PC-9 (cell line): ENCODE data around the gene PLEKHG4B. TPM values are rescaled to one million over a fixed set of nuclear protein-coding genes. Genes with fewer than 3 reads are reported as not detected.
"Not testable (repeated sequence)": the region's sequence is repeated elsewhere in the genome, so short reads cannot be mapped to it uniquely, and the experiment has no call there.

Source experiments
- BruUV-seq: library from RNA; stranded (reverse); fragments of 400-500 nt; replicated peaks from 2 replicates; lab custom pipeline; 2021; lab: Mats Ljungman, UMichigan
- CTCF ChIA-PET: fragments of 300-600 bp; sonication (Branson Sonifier 250); formaldehyde crosslinking; loops from one replicate; lab custom pipeline; 2022; ENCODE audit warnings: antibody characterized with exemption; lab: Charles Lee
- POLR2A ChIA-PET: fragments of 300-600 bp; sonication (Branson Sonifier 250); formaldehyde crosslinking; loops from one replicate; lab custom pipeline; 2022; ENCODE audit warnings: antibody characterized with exemption; ENCODE audit not compliant: unreplicated experiment; lab: Charles Lee
- DNase-seq, 2 experiments: peaks; one replicate each; pipeline versions ENCODE4 v3.0.0 to v3.0.0-alpha.2; 2015 to 2022; ENCODE audit warnings: mixed read lengths in 1 of 2
- H2AFZ ChIP-seq: fragments of 200-600 bp; sonication (generic); 2 replicates; pipeline ENCODE4 v1.8.1; 2017; ENCODE audit warnings: antibody characterized with exemption
- H3F3A ChIP-seq: fragments of 200-600 bp; sonication (generic); 2 replicates; pipeline ENCODE4 v1.8.1; 2017; ENCODE audit warnings: antibody characterized with exemption, mild to moderate bottlenecking, low read depth; ENCODE audit not compliant: insufficient read depth
- H3K27ac ChIP-seq: fragments of 200-600 bp; sonication (generic); 2 replicates; pipeline ENCODE4 v1.6.1; 2016; ENCODE audit warnings: mixed run types
- H3K27me3 ChIP-seq: fragments of 200-600 bp; sonication (generic); 2 replicates; pipeline ENCODE4 v1.6.1; 2016; ENCODE audit warnings: low read depth, mixed run types; ENCODE audit not compliant: insufficient read depth
- H3K36me3 ChIP-seq: fragments of 200-600 bp; sonication (generic); 2 replicates; pipeline ENCODE4 v1.6.1; 2016; ENCODE audit warnings: low read depth, mixed run types
- H3K4me1 ChIP-seq: fragments of 200-600 bp; sonication (generic); replicated peaks from 2 replicates; pipeline ENCODE4 v1.6.1; 2016; ENCODE audit warnings: mixed run types; ENCODE audit not compliant: insufficient read depth
- H3K4me2 ChIP-seq: fragments of 200-600 bp; sonication (generic); 2 replicates; pipeline ENCODE4 v1.6.1; 2017; ENCODE audit warnings: mixed run types
- H3K4me3 ChIP-seq: fragments of 200-600 bp; sonication (generic); 2 replicates; pipeline ENCODE4 v1.6.1; 2016; ENCODE audit warnings: mixed run types
- H3K79me2 ChIP-seq: fragments of 200-600 bp; sonication (generic); 2 replicates; pipeline ENCODE4 v1.6.1; 2017; ENCODE audit warnings: low read depth, mixed run types
- H3K9me2 ChIP-seq: fragments of 200-600 bp; sonication (generic); 2 replicates; pipeline ENCODE4 v1.8.1; 2017; ENCODE audit warnings: mild to moderate bottlenecking; ENCODE audit not compliant: insufficient read depth
- H3K9me3 ChIP-seq: fragments of 200-600 bp; sonication (generic); 2 replicates; pipeline ENCODE4 v1.8.1; 2016; ENCODE audit warnings: low read depth; ENCODE audit not compliant: insufficient read depth
- H4K20me1 ChIP-seq: fragments of 200-600 bp; sonication (generic); 2 replicates; pipeline ENCODE4 v1.8.1; 2017; ENCODE audit not compliant: insufficient read depth
- EZH2 ChIP-seq: fragments of 200-600 bp; sonication (generic); IDR thresholded peaks from 2 replicates; pipeline ENCODE4 v1.8.0; 2017; ENCODE audit warnings: antibody characterized with exemption, low read depth
- intact Hi-C: fragments of 100-400 bp; cut with micrococcal nuclease; formaldehyde crosslinking; loops from one replicate; pipeline ENCODE4 v1.10.0; 2022; ENCODE audit not compliant: unreplicated experiment
- total RNA-seq: library from RNA; stranded (reverse); gene quantifications from 2 replicates; pipeline ENCODE4 v1.2.3, GENCODE V29; 2021
- TF ChIP-seq, protein P1 (sequence below): fragments of 200-600 bp; sonication (generic); conservative IDR thresholded peaks from 2 replicates; pipeline ENCODE4 v1.6.1; 2017; ENCODE audit warnings: mixed run types, antibody characterized with exemption, mild to moderate bottlenecking, moderate library complexity

Gene PLEKHG4B
- total RNA-seq, 1 experiment from 2014 or later: not detected

DNA sequence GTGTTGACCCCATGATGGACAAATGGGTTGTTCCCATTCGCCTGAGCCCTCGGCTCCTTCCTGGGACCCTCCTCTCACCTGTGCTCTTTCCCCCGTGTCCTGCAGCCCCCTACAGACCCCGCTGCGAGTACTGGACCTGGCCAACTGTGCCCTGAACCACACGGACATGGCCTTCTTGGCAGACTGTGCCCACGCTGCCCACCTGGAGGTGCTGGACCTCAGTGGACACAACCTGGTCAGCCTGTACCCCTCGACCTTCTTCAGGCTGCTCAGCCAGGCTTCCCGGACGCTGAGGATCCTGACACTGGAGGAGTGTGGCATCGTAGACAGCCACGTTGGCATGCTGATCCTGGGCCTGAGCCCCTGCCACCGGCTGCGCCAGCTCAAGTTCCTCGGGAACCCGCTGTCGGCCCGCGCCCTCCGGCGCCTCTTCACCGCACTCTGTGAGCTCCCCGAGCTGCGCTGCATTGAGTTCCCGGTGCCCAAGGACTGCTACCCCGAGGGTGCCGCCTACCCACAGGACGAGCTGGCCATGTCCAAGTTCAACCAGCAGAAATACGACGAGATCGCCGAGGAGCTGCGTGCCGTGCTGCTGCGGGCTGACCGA is 102.7 kb downstream of the PLEKHG4B start:
- no TSS peak for BruUV-seq
- Histone ChIP-seq H3K9me2 (no peaks in the 10 kb centered on the region), H4K20me1 (peaks cover 11% of the 10 kb centered on the region), H3K27me3 (peaks cover 33% of the 10 kb centered on the region), H3K36me3 (no peaks in the 10 kb centered on the region), H3F3A (no peaks in the 10 kb centered on the region), H3K4me3 (no peak overlapping the region), H3K79me2 (no peaks in the 10 kb centered on the region), H2AFZ (no peak overlapping the region), H3K4me1 (no peaks in the 10 kb centered on the region), H3K27ac (no peak overlapping the region), H3K9me3 (no peaks in the 10 kb centered on the region), H3K4me2 (no peak overlapping the region)
- ChIA-PET POLR2A (no interaction called here), CTCF (interaction anchor here (0.6 kb wide), 2 partner anchors 150 to 420 kb away, joined by 3 to 16 read pairs; no protein-coding TSS in a partner anchor)
- no peak for DNase-seq
- TF ChIP-seq, protein P1, sequence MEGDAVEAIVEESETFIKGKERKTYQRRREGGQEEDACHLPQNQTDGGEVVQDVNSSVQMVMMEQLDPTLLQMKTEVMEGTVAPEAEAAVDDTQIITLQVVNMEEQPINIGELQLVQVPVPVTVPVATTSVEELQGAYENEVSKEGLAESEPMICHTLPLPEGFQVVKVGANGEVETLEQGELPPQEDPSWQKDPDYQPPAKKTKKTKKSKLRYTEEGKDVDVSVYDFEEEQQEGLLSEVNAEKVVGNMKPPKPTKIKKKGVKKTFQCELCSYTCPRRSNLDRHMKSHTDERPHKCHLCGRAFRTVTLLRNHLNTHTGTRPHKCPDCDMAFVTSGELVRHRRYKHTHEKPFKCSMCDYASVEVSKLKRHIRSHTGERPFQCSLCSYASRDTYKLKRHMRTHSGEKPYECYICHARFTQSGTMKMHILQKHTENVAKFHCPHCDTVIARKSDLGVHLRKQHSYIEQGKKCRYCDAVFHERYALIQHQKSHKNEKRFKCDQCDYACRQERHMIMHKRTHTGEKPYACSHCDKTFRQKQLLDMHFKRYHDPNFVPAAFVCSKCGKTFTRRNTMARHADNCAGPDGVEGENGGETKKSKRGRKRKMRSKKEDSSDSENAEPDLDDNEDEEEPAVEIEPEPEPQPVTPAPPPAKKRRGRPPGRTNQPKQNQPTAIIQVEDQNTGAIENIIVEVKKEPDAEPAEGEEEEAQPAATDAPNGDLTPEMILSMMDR: no peak
- TF ChIP-seq EZH2: no peak
- intact Hi-C loops: no loop called here

DNA sequence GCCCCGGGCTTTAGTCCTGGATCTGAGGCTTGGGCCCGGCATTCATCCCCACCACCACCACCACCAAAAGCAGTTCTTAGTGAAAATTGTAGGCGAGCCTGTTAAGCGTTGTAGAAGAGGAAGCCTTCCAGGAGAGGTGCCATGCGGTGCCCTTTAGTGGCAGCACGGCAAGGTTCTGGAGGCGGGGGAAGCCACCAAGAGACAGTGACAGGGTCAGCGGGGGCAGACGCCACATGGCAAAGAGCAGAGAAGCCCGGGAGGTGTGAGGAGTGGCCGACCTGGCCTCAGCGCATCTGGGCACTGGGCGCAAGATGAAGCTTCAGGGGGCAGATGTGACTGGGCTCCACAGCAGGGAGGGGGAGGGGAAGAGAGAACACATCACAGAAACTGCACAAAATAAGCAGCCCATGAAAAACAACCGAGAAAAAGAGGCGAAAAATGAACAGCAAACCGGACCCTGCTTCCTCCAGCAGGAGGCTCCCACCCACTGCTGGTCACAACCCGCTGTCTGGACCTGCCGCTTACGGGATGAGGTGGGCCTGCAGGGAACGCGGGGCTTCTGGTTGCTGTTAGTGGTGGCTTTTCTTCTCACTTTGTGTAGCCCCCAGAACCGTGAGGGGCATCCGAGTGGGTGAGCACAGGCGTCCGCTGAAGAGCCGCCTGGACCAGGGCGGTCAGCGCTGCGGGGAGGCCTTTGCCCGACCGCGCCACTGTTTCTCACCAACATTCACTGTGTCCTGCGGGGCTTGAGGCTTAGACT is 103.6 kb downstream of the PLEKHG4B start:
- no peaks in the 10 kb centered on the region for H3K79me2 ChIP-seq
- intact Hi-C loops: no loop called here
- H3K9me3 ChIP-seq: no peaks in the 10 kb centered on the region
- no peak overlapping the region for H3K4me3 ChIP-seq
- no peak overlapping the region for H3K4me2 ChIP-seq
- no TSS peak for BruUV-seq
- H3K27ac ChIP-seq: no peak overlapping the region
- no peak for DNase-seq
- POLR2A ChIA-PET: no interaction called here
- no peaks in the 10 kb centered on the region for H3K9me2 ChIP-seq
- no peaks in the 10 kb centered on the region for H3K4me1 ChIP-seq
- H3F3A ChIP-seq: no peaks in the 10 kb centered on the region
- H2AFZ ChIP-seq: no peak overlapping the region
- TF ChIP-seq EZH2: no peak
- TF ChIP-seq, protein P1: 0 out of 2 replicates have a peak, but pooled peaks have one; percentile 30
- no peaks in the 10 kb centered on the region for H3K36me3 ChIP-seq
- peaks cover 20% of the 10 kb centered on the region for H4K20me1 ChIP-seq
- peaks cover 24% of the 10 kb centered on the region for H3K27me3 ChIP-seq
- CTCF ChIA-PET: interaction anchor here (0.6 kb wide), 2 partner anchors 362 to 419 kb away, joined by 3 to 16 read pairs; no protein-coding TSS in a partner anchor

DNA sequence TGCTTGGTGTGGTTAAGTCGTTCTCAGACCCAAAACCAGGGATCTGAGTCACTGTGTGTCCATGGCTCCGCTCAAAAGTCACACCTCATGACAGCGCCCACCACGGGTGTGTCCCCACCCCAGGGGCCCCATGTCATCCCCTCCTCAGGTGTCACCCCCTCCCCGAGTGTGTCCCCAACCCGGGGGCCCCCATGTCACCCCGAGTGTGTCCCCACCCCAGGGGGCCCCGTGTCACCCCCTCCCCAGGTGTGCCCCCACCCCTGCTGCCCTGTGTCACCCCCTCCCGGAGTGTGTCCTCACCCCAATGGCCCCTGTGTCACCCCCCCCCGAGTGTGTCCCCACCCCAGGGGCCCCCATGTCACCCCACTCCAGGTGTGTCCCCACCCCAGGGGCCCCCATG is 104.4 kb downstream of the PLEKHG4B start:
- H3F3A ChIP-seq: no peaks in the 10 kb centered on the region; the same call in 1 of the 2 replicates
- no peaks in the 10 kb centered on the region for H3K9me2 ChIP-seq
- CTCF ChIA-PET: interaction anchor here (0.6 kb wide), 1 partner anchor 361 kb away, joined by 3 read pairs; no protein-coding TSS in a partner anchor
- no peak overlapping the region for H3K4me2 ChIP-seq
- H3K36me3 ChIP-seq: no peaks in the 10 kb centered on the region
- no peak overlapping the region for H2AFZ ChIP-seq
- peaks cover 16% of the 10 kb centered on the region; the same call in 1 of the 2 replicates for H3K27me3 ChIP-seq
- no peak for DNase-seq
- H3K4me1 ChIP-seq: no peaks in the 10 kb centered on the region
- no peaks in the 10 kb centered on the region for H3K79me2 ChIP-seq
- no peak overlapping the region for H3K4me3 ChIP-seq
- H3K9me3 ChIP-seq: no peaks in the 10 kb centered on the region
- no TSS peak for BruUV-seq
- POLR2A ChIA-PET: no interaction called here
- intact Hi-C loops: no loop called here
- H3K27ac ChIP-seq: no peak overlapping the region
- H4K20me1 ChIP-seq: peaks cover 20% of the 10 kb centered on the region
- no peak for TF ChIP-seq EZH2
- TF ChIP-seq, protein P1: no peak

DNA sequence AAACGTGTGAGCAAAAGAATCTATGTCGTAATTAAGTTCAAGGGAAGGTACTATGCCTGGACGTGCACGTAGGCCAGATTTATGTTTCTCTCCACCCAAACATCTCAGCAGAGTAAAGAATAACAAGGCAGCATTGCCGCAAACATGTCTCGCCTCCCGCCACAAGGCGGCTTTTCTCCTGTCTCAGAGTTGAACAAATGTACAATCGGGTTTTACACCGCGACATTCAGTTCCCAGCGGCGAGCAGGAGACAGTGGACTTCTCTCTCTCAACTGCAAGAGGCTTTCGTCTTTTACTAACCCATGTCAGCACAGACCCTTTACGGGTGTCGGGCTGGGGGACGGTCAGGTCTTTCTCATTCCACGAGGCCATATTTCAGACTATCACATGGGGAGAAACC is 105.1 kb downstream of the PLEKHG4B start:
- H3F3A ChIP-seq, BruUV-seq, H3K4me1 ChIP-seq, H3K27ac ChIP-seq, H2AFZ ChIP-seq, H3K79me2 ChIP-seq, intact Hi-C loops, H3K9me2 ChIP-seq, H3K36me3 ChIP-seq, DNase-seq, H3K4me3 ChIP-seq, H3K9me3 ChIP-seq, H3K4me2 ChIP-seq, POLR2A ChIA-PET: not testable (repeated sequence)
- CTCF ChIA-PET: interaction anchor here (0.7 kb wide), 1 partner anchor 13 kb away, joined by 9 read pairs; no protein-coding TSS in a partner anchor
- H4K20me1 ChIP-seq: peaks cover 20% of the 10 kb centered on the region
- H3K27me3 ChIP-seq: peaks cover 14% of the 10 kb centered on the region; the same call in 1 of the 2 replicates
